Thymus (tissue), 14 donors: ENCODE measurements around the gene MAPT. TPM values are rescaled to one million over a fixed set of nuclear protein-coding genes. Genes with fewer than 3 reads are reported as not detected.
A peak's percentile ranks its signal among the peaks of the same experiment; 100 is the strongest.

ENCODE experiments used
- DNase-seq, 9 donors: peaks; one replicate each; pipeline ENCODE4 v3.0.0-alpha.2; 2013; ENCODE audit warnings: low spot score in 9 of 9, low read depth in 6 of 9, missing footprints in 1 of 9
- H3K27ac ChIP-seq, 2 donors: one replicate each; pipeline ENCODE4 v1.5.1; 2013; ENCODE audit warnings: control low read depth in 1 of 2, low read depth in 1 of 2, low read length in 1 of 2, mild to moderate bottlenecking in 1 of 2, moderate library complexity in 1 of 2
- H3K27me3 ChIP-seq, 2 donors: one replicate each; pipeline ENCODE4 v1.5.1; 2013; ENCODE audit warnings: low read length in 1 of 2; ENCODE audit not compliant: control insufficient read depth in 2 of 2, insufficient read depth in 1 of 2
- H3K36me3 ChIP-seq, 2 donors: one replicate each; pipeline ENCODE4 v1.5.1; 2013; ENCODE audit warnings: low read length in 1 of 2, mild to moderate bottlenecking in 1 of 2, moderate library complexity in 1 of 2; ENCODE audit not compliant: control insufficient read depth in 2 of 2, insufficient read depth in 2 of 2
- H3K4me1 ChIP-seq, 2 donors: one replicate each; pipeline ENCODE4 v1.5.1; 2013; ENCODE audit warnings: low read length in 2 of 2; ENCODE audit not compliant: control insufficient read depth in 2 of 2, insufficient read depth in 2 of 2
- H3K4me3 ChIP-seq, 2 donors: one replicate each; pipeline ENCODE4 v1.5.1; 2013; ENCODE audit warnings: low read length in 2 of 2, control low read depth in 1 of 2, mild to moderate bottlenecking in 1 of 2
- H3K9me3 ChIP-seq, 2 donors: one replicate each; pipeline ENCODE4 v1.5.1; 2013; ENCODE audit warnings: low read length in 1 of 2, mild to moderate bottlenecking in 1 of 2; ENCODE audit not compliant: control insufficient read depth in 2 of 2, insufficient read depth in 1 of 2
- WGBS: extraction: QIAGEN DNeasy Blood & Tissue Kit; methylation state at CpG from one replicate; pipeline ENCODE4 v1.1.7; 2013; 5-methylcytosine and 5-hydroxymethylcytosine counted together
- long read RNA-seq, 10 donors: transcript quantifications; one replicate each; lab custom pipeline, GENCODE V29; 2026
- polyA plus RNA-seq: library from polyadenylated mRNA; stranded (reverse); fragments of 200-250 nt; gene quantifications from one replicate; pipeline ENCODE4 v1.2.3, GENCODE V29; 2013
- total RNA-seq: library from RNA; stranded (reverse); fragments of 120-200 nt; gene quantifications from one replicate; pipeline ENCODE4 v1.2.4, GENCODE V29; 2013
- donor health status: healthy.

The MAPT gene
- total RNA-seq (0.57 TPM), polyA plus RNA-seq (0.84 TPM)
- long read RNA-seq, donor 1, result 0 reads
- long read RNA-seq, donor 2, result 0 reads
- long read RNA-seq, donor 3, result 0 reads
- long read RNA-seq, donor 4, result 0 reads
- long read RNA-seq, donor 5, full-length matches to known transcripts, result 2 of 2 reads
- long read RNA-seq, donor 5, partial matches to known transcripts, result 0 of 2 reads
- long read RNA-seq, donor 5, other reads (novel, unspliced or antisense), result 0 of 2 reads
- long read RNA-seq, donor 6, result 0 reads
- long read RNA-seq, donor 7, result 0 reads
- long read RNA-seq, donor 8, full-length matches to known transcripts, result 3 of 3 reads
- long read RNA-seq, donor 8, partial matches to known transcripts, result 0 of 3 reads
- long read RNA-seq, donor 8, other reads (novel, unspliced or antisense), result 0 of 3 reads
- long read RNA-seq, donor 9, partial matches to known transcripts, result 0 of 1 reads
- long read RNA-seq, donor 9, other reads (novel, unspliced or antisense), result 0 of 1 reads
- long read RNA-seq, donor 10, full-length matches to known transcripts, result 1 of 1 reads
- long read RNA-seq, donor 10, partial matches to known transcripts, result 0 of 1 reads
- long read RNA-seq, donor 10, other reads (novel, unspliced or antisense), result 0 of 1 reads

DNA sequence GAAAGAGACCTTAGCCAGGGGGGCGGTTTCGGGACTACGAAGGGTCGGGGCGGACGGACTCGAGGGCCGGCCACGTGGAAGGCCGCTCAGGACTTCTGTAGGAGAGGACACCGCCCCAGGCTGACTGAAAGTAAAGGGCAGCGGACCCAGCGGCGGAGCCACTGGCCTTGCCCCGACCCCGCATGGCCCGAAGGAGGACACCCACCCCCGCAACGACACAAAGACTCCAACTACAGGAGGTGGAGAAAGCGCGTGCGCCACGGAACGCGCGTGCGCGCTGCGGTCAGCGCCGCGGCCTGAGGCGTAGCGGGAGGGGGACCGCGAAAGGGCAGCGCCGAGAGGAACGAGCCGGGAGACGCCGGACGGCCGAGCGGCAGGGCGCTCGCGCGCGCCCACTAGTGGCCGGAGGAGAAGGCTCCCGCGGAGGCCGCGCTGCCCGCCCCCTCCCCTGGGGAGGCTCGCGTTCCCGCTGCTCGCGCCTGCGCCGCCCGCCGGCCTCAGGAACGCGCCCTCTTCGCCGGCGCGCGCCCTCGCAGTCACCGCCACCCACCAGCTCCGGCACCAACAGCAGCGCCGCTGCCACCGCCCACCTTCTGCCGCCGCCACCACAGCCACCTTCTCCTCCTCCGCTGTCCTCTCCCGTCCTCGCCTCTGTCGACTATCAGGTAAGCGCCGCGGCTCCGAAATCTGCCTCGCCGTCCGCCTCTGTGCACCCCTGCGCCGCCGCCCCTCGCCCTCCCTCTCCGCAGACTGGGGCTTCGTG is at the start of gene MAPT:
TSS of gene MAPT (plus strand) at position 533 of the 763 bp plus-strand sequence. CDS start 67,784 bp downstream, outside the sequence.
- H3K4me3 ChIP-seq, result peak within 1 kb of the TSS; percentile 36 to 53
- H3K9me3 ChIP-seq, result peaks cover 0 to 7% of the 10 kb centered on the region in 2 donors
- peaks cover 9 to 16% of the 10 kb centered on the region in 2 donors for H3K4me1 ChIP-seq
- DNase-seq, result peak in 8 of 9 donors; percentile 29 to 74 (median 48)
- 3% methylated on average over 97 of the region's 97 CpGs for WGBS
- peak within 1 kb of the TSS in 1 of 2 donors; percentile 18 for H3K27ac ChIP-seq
- H3K36me3 ChIP-seq, result no peaks in the 10 kb centered on the region
- H3K27me3 ChIP-seq, result peaks cover 64 to 85% of the 10 kb centered on the region in 2 donors

DNA sequence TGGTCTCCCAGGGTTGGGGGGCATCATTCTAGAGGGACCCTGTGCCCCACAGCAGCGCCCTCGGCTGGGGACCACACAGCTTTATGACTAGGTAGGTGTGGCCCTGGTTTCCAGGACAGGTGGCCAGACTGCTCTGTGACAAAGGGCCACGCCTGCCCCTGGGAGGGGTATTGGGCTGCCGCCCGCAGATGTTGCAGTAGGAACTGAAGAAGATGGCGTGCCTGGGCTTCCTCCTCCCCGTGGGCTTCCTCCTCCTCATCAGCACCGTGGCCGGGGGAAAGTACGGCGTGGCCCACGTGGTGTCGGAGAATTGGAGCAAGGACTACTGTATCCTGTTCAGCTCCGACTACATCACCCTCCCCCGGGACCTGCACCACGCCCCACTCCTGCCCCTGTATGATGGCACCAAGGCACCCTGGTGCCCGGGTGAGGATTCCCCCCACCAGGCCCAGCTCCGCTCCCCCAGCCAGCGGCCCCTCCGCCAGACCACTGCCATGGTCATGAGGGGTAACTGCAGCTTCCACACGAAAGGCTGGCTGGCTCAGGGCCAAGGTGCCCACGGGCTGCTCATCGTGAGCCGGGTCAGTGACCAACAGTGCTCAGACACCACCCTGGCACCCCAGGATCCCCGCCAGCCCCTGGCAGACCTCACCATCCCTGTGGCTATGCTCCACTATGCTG is 49.5 kb upstream of the MAPT start, which contains the start of gene SPPL2C:
TSS of gene SPPL2C (plus strand) at position 187 of the 681 bp plus-strand sequence. CDS start at position 213, 26 bp downstream.
- H3K36me3 ChIP-seq, result no peaks in the 10 kb centered on the region
- no peak within 1 kb of the TSS for H3K27ac ChIP-seq
- H3K4me1 ChIP-seq, result no peaks in the 10 kb centered on the region
- no peak for DNase-seq
- H3K9me3 ChIP-seq, result no peaks in the 10 kb centered on the region
- peaks cover 0 to 7% of the 10 kb centered on the region in 2 donors for H3K27me3 ChIP-seq
- no peak within 1 kb of the TSS for H3K4me3 ChIP-seq
- 92% methylated on average over 25 of the region's 25 CpGs for WGBS

DNA sequence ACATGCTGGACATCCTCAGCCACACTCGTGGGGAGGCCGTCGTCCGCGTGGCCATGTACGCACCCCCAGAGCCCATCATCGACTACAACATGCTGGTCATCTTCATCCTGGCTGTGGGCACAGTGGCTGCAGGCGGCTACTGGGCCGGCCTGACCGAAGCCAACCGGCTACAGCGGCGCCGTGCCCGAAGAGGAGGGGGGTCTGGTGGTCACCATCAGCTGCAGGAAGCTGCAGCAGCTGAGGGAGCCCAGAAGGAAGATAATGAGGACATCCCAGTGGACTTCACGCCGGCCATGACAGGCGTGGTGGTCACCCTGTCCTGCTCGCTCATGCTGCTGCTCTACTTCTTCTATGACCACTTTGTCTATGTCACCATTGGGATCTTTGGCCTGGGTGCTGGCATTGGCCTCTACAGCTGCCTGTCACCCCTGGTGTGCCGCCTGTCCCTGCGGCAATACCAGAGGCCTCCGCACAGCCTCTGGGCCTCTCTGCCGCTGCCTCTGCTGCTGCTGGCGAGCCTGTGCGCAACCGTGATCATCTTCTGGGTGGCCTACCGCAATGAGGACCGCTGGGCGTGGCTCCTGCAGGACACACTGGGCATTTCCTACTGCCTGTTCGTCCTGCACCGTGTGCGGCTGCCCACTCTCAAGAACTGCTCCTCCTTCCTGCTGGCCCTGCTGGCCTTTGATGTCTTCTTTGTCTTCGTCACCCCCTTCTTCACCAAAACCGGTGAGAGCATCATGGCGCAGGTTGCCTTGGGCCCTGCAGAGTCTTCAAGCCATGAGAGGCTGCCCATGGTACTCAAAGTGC is 48.8 kb upstream of the MAPT start:
- no peaks in the 10 kb centered on the region for H3K9me3 ChIP-seq
- no peak for DNase-seq
- H3K27me3 ChIP-seq, result peaks cover 0 to 10% of the 10 kb centered on the region in 2 donors
- H3K4me1 ChIP-seq, result no peaks in the 10 kb centered on the region
- WGBS, result 96% methylated on average over 35 of the region's 35 CpGs
- no peak overlapping the region for H3K27ac ChIP-seq
- H3K4me3 ChIP-seq, result no peak overlapping the region
- H3K36me3 ChIP-seq, result no peaks in the 10 kb centered on the region

DNA sequence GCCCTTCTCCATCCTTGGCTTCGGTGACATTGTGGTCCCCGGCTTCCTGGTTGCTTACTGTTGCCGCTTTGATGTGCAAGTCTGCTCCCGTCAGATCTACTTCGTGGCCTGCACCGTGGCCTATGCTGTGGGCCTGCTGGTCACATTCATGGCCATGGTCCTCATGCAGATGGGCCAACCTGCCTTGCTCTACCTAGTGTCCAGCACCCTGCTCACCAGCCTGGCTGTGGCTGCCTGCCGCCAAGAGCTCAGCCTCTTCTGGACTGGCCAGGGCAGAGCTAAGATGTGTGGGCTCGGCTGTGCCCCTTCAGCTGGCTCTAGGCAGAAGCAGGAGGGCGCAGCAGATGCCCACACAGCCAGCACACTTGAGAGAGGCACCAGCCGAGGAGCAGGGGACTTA is 48.1 kb upstream of the MAPT start:
- 89% methylated on average over 10 of the region's 10 CpGs for WGBS
- DNase-seq, result no peak
- Histone ChIP-seq H3K9me3 (no peaks in the 10 kb centered on the region), H3K4me1 (no peaks in the 10 kb centered on the region), H3K27me3 (peaks cover 0 to 16% of the 10 kb centered on the region in 2 donors), H3K36me3 (no peaks in the 10 kb centered on the region), H3K27ac (no peak overlapping the region), H3K4me3 (no peak overlapping the region)

DNA sequence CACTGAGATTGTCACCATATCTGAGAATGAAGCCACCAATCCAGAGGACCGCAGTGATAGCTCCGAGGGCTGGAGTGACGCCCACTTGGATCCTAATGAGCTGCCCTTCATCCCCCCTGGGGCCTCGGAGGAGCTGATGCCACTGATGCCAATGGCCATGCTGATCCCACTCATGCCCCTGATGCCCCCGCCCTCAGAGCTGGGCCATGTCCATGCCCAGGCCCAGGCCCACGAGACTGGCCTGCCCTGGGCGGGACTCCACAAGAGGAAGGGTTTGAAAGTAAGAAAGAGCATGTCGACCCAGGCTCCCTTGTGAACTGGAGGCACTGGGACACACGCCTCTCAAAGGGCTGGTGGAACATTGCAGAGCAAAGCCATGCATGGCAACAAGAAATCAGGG is 47.7 kb upstream of the MAPT start:
- H3K27ac ChIP-seq, result no peak overlapping the region
- DNase-seq, result no peak
- H3K27me3 ChIP-seq, result peaks cover 0 to 20% of the 10 kb centered on the region in 2 donors

DNA sequence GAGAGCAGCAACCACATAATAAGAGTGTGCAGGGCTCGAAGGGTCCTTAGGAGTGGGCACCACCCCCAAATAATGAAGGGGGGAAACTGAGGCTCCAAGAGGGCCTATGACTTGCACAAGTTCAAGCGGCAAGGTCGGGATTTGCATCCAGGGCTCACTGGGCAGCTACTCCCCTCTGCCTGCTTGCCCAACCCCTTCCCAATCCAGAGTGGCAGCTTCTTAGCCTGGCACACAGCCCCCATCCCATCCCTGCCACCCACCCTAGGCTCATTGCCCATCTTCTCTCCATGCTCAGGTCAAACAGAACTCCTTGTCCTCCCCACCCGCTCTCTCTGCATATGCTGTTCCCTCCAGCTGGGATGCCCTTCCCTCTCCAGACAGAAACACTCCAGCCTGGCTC is 47.3 kb upstream of the MAPT start:
- Histone ChIP-seq H3K27me3 (peaks cover 2 to 21% of the 10 kb centered on the region in 2 donors), H3K9me3 (no peaks in the 10 kb centered on the region), H3K27ac (no peak overlapping the region), H3K4me1 (no peaks in the 10 kb centered on the region), H3K4me3 (no peak overlapping the region), H3K36me3 (no peaks in the 10 kb centered on the region)
- WGBS, result 98% methylated on average over 4 of the region's 4 CpGs
- no peak for DNase-seq

More for the DNA sequence above, 47.7 kb upstream of the MAPT start:
- Histone ChIP-seq H3K9me3 (no peaks in the 10 kb centered on the region), H3K4me3 (no peak overlapping the region), H3K36me3 (no peaks in the 10 kb centered on the region), H3K4me1 (no peaks in the 10 kb centered on the region)
- WGBS, result 90% methylated on average over 9 of the region's 9 CpGs

DNA sequence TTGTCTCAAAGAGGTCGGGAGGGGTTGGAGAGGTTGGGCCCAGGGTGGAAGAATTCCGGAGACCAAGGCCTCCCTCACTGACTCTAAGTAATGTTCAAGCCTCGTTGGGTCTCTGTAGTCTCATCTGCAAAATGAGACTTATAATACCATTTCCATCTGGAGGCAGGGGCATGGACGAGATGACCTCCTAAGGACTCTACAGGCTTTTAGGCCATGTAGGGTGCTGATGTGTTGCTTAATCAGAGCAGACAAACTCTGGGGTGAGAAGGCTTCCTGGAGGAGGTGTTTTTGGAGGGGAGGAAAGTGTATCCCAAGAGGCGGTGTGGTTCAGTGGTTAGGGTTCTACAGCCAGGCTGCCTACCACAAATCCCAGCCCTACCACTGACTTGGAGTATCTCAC is 46.6 kb upstream of the MAPT start:
- 93% methylated on average over 5 of the region's 5 CpGs for WGBS
- Histone ChIP-seq H3K36me3 (no peaks in the 10 kb centered on the region), H3K4me3 (no peak overlapping the region), H3K4me1 (no peaks in the 10 kb centered on the region), H3K9me3 (no peaks in the 10 kb centered on the region), H3K27ac (no peak overlapping the region), H3K27me3 (peaks cover 2 to 26% of the 10 kb centered on the region in 2 donors)
- no peak for DNase-seq

DNA sequence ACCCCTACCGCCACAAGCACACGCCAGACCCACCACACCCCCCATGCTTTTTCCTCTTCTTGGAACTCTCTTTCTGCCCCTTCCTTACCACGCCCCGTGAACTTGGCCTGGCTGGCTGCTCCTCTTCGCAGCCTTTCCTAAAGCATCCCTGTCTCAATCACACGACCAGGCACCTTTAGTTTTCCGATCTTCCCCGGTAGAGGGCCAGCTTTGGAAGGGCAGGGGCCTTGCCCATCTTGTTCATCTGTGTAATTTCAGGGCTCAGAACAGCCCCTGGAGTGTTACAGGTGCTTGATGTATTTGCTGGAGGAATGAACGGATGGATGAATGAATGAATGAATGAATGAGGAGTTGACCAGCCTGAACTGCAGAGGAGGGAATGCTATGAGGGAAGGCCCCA is 45.9 kb upstream of the MAPT start:
- H3K9me3 ChIP-seq, result no peaks in the 10 kb centered on the region
- H3K4me1 ChIP-seq, result no peaks in the 10 kb centered on the region
- no peak for DNase-seq
- H3K27me3 ChIP-seq, result peaks cover 2 to 26% of the 10 kb centered on the region in 2 donors
- no peak overlapping the region for H3K4me3 ChIP-seq
- no peaks in the 10 kb centered on the region for H3K36me3 ChIP-seq
- no peak overlapping the region for H3K27ac ChIP-seq
- 94% methylated on average over 9 of the region's 9 CpGs for WGBS
